HG03095 (cell line): ENCODE data around the gene CLEC4G.
"Not testable (repeated sequence)": the region's sequence is repeated elsewhere in the genome, so short reads cannot be mapped to it uniquely, and the experiment has no call there.

Experiments
- ATAC-seq: cut with Tn5 transposase; IDR thresholded peaks from one replicate; pipeline ENCODE4 v1.9.1; 2021; ENCODE audit warnings: moderate library complexity; ENCODE audit not compliant: unreplicated experiment

CLEC4G gene, protein sequence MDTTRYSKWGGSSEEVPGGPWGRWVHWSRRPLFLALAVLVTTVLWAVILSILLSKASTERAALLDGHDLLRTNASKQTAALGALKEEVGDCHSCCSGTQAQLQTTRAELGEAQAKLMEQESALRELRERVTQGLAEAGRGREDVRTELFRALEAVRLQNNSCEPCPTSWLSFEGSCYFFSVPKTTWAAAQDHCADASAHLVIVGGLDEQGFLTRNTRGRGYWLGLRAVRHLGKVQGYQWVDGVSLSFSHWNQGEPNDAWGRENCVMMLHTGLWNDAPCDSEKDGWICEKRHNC

DNA sequence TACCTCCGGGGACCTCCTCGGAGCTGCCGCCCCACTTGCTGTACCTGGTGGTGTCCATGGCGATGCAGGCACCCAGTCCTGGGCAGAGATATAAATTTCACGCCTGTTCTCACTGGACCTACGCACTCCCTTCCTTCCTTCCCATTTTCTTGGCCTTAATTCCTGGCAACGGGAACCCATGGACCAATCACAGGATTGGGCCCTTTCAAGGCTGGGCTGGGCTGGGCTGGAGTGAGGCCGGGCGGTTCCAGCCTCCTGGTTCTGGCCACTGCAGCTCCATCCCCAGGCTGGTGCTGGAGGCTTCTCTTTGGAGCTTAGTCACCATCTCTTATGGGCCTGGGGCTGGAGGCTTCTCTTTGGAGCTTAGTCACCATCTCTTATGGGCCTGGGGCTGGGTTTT lies at the start of gene CLEC4G:
CLEC4G (minus strand) TSS at position 66 of the 400 bp plus-strand sequence; CDS start at position 58, 8 bp downstream.
- ATAC-seq, result no peak

DNA sequence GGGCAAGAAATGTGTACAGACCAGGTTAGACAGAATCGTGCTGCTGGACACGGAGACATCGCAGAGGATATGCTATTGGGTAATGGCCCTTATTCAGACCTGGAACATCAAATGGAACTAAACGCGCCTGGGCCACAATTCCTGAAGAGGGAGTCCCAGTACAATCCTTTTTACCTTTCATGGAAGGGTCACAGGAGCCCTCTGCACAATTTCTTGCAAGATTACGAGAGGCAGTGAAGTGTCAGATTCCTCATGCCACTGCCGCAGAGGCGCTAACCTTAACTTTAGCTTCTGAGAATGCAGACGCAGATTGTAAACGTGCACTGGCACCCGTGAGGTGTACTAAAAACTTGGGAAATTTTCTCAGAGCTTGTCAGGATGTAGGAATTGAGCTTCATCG lies 49.2 kb upstream of the CLEC4G start:
- ATAC-seq, result no peak

- ATAC-seq, result no peak
These were observed 47.9 kb upstream of the CLEC4G start for GRCh38 chr19:7779631-7780486.

DNA sequence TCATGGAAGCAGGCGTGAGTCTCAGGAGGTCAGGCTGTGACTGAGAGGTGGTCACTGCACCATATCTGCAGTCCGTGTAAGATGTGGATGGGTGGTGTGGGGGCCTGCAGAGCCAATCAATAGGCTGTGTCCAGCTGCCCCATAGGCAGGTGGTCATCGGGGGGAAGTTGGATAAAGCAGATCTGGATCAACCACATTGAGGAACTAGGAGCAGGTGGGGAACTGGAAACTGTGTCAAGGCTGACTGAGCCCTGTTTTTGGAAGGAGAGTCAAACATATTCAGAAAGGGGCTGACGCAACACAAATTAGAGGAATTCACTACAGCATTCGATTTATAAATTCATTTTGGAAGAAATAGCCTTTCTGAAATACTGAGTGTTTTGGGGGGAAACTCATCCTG lies 46.2 kb upstream of the CLEC4G start:
- ATAC-seq, result no peak

DNA sequence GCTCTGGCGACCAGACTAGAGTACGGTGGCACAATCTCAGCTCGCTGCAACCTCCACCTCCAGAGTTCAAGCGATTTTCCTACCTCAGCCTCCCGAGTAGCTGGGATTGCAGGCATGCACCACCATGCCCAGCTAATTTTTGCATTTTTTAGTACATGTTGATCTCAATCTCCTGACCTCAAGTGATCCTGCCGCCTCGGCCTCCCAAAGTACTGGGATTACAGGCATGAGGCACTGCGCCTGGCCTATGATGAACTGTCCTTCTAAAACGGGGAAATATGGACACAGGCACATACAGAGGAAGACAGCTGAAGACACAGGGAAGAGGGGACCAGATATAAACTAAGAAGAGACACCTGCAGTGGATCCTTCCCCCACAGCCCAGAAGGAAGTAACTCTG lies 43.9 kb upstream of the CLEC4G start:
- no peak for ATAC-seq

- ATAC-seq, result no peak
These were observed 41.9 kb upstream of the CLEC4G start for GRCh38 chr19:7773841-7774240.

DNA sequence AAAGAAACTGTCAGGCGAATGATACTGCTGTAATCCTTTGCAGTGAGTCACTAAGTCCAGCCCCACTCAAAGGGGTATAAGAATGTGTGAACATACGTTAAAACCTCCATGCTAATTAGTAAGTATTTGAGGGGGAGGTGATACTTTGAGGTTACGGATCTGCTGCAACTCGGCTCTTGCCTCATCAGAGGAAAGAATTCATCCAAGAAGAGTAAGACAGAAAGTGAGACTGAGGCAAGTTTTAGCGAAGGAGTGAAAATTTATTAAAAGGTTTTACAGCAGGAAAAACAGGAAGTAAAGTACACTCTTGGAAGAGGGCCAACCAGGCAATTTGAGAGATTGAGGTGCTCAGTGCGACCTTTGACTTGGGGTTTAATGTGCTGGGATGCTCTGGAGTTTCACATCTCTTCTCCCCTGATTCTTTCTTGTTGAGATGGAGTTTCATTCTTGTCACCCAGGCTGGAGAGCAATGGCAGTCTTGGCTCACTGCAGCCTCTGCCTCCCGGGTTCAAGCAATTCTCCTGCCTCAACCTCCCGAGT lies 40.9 kb upstream of the CLEC4G start:
- ATAC-seq, result no peak

- ATAC-seq, result no peak
These were observed 39.2 kb upstream of the CLEC4G start for GRCh38 chr19:7771072-7771471.

GRCh38 chr19:7769171-7769570 lies 37.3 kb upstream of the CLEC4G start:
- ATAC-seq, result no peak

DNA sequence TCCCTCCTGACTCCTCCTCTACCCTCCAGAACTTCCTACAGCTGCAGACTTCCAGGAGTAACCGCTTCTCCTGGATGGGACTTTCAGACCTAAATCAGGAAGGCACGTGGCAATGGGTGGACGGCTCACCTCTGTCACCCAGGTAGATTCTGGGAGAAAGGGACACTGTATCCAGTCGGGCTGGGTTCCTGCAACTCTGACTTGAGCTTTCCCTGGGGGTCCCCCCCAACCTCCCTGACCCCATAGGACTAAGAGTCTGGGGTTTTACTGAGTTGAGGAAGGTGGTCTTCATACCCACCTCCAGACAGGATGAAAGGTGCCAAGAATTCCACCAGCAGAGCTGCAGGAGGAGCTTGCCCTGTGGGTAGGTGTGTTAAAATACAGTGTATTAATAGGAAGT lies 35.6 kb upstream of the CLEC4G start:
- no peak for ATAC-seq

DNA sequence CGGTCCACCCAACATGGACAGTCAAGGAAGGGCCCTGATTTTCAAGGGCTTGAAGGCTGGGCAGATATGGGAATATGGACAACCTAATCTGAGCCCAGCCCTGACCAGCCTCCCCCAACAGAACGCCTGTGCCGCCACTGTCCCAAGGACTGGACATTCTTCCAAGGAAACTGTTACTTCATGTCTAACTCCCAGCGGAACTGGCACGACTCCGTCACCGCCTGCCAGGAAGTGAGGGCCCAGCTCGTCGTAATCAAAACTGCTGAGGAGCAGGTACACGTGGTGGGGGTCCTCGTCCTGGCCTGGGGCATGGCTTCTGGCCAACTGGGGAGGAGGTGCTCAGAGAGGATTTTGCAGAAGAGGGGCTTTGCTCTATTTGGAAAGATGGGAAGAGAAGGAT lies 34.6 kb upstream of the CLEC4G start:
- ATAC-seq, result no peak

DNA sequence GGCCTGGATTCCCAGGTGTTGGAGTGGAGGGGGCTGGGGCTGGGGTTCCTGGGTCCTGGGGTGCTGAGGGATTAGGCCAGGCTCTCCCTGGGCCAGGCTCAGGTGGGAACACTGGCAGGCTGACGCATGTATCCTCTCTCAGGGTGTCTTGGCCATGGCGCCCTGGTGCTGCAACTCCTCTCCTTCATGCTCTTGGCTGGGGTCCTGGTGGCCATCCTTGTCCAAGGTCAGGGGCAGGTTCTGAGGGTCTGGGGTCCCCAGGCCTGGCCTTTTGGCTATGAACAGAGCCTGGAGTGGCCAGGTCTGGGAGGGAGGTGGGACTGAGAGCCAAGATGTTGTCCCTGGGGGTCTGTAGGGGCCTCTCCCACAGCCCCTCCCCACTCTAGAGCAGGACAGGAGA lies 33.1 kb upstream of the CLEC4G start:
- ATAC-seq, result not testable (repeated sequence)

GRCh38 chr19:7764157-7764556 lies 32.2 kb upstream of the CLEC4G start:
- ATAC-seq, result not testable (repeated sequence)

DNA sequence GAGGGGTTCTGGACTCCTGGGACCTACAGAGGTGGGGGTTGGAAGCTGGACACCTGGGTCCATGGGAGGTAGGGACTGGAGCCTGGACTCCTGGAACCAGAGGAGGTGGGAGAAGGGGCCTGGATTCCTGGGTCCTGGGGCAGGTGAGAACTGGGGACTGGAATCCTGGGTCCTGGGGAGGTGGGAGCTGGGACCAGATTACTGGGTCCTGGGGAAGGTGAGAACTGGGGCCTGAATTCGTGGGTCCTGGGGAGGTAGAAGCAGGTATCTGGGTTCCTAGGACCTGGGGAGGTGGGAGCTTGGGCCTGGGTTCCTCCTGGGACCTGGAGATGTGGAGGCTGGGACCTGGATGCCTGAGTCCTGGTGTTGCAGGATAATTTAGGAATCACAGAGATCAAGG lies 31.8 kb upstream of the CLEC4G start:
- ATAC-seq, result no peak

- no peak for ATAC-seq
These were observed 30.9 kb upstream of the CLEC4G start, which contains the start of gene CLEC4M for GRCh38 chr19:7762719-7763293. CLEC4M (plus strand) TSS chr19:7763243; CDS start chr19:7763267, 24 bp downstream.

DNA sequence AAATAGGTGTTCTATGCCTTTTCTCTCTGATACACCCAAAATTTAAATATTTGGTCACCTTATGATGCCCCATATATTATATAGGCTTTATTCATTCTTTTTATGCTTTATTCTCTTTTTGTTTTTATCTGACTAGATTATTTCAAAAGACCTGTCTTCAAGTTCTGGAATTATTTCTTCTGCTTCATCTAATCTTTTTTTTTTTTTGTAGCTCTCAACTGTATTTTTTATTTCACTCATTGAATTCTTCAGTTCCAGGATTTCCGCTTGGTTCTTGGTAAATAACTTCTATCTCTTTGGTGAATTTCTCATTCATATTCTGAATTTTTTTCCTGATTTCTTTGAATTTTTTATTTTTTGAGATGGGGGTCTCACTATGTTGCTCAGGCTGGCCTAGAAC lies 27.2 kb upstream of the CLEC4G start:
- no peak for ATAC-seq

DNA sequence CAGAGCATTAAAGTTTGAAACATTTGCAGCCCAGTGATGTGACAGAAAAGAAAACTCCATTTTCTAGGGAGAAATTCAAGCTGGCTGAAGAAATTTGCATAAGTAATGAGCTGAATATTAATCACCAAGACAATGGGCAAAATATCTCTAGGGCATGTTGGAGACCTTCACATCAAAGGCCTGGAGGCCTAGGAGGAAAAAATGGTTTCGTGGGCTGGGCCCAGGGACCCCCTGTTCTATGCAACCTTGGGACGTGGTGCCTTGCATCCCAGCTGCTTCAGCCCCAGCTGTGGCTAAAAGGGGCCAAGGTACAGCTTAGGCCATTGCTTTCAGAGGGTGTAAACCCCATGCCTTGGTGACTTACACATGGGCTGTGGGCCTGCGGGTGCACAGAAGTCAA lies 25.4 kb upstream of the CLEC4G start:
- no peak for ATAC-seq

GRCh38 chr19:7756258-7756657 lies 24.3 kb upstream of the CLEC4G start:
- no peak for ATAC-seq

DNA sequence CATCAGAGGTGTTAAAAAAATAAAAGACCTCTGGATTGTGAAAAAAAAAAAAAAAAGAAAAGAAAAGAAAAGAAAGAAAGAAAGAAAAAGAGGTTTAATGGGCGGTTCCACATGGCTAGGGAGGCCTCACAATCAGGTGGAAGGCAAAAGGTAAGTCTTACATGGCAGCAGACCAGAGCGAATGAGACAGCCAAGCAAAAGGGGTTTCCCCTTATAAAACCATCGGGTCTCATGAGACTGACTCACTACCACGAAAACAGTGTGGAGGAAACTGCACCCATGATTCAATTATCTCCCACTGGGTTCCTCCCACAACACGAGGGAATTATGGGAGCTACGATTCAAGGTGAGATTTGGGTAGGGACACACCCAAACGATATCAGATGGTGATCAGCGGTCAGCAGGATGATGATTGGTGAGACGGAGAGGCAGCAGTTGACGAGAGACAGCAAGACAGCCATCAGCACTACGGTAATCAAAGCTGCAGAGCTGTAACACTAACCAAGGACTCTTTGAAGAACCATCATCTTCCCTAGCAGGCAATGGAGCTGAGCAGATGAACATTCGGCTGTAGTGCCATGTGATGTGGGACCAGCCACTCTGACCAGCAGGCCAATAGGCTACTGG lies 19.4 kb upstream of the CLEC4G start:
- no peak for ATAC-seq

GRCh38 chr19:7748756-7749155 lies 16.8 kb upstream of the CLEC4G start:
- no peak for ATAC-seq

DNA sequence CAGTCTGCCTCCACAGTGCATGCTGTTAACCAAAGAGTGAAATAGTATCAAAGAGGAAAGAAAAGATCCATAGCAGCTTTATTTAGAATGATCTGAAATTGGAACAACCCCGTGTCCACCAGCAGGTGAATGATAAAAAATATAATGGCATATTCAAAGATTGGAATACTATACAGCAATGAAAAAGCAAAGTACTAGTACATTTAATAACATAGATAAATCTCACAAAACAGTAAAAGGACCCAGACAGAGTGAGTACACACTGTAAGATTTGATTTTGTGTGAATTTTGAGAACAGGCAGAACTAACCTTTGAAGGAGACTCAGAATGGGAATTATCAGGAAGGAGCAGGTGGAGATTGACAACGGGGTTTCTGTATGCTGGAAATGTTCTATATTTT lies 16.3 kb upstream of the CLEC4G start:
- ATAC-seq, result no peak
